GM21619 (cell line): ENCODE results near the gene SPACDR.
"Not testable (repeated sequence)": the region's sequence is repeated elsewhere in the genome, so short reads cannot be mapped to it uniquely, and the experiment has no call there.

Experiments
- ATAC-seq: cut with Tn5 transposase; IDR thresholded peaks from one replicate; pipeline ENCODE4 v1.9.1; 2021; ENCODE audit not compliant: unreplicated experiment

SPACDR gene

GRCh38 chr7:100466653-100467605, 2.9 kb upstream of the SPACDR start:
- ATAC-seq, result no peak

- ATAC-seq, result no peak
Measured at GRCh38 chr7:100465702-100466311, 1.7 kb upstream of the SPACDR start.

- ATAC-seq, result no peak
Measured at GRCh38 chr7:100465299-100465698, 1.2 kb upstream of the SPACDR start.

- ATAC-seq, result no peak
Measured at GRCh38 chr7:100464791-100465190, 731 bp upstream of the SPACDR start.

- no peak for ATAC-seq
Measured at GRCh38 chr7:100457033-100457432, 7.0 kb downstream of the SPACDR start.

GRCh38 chr7:100456562-100456961, 7.5 kb downstream of the SPACDR start:
- no peak for ATAC-seq

- ATAC-seq, result no peak
Measured at GRCh38 chr7:100455206-100455605, 8.9 kb downstream of the SPACDR start.

GRCh38 chr7:100453854-100454253, 10.2 kb downstream of the SPACDR start:
- ATAC-seq, result not testable (repeated sequence)

GRCh38 chr7:100452513-100452912, 11.5 kb downstream of the SPACDR start:
- no peak for ATAC-seq

GRCh38 chr7:100449190-100449795, 14.8 kb downstream of the SPACDR start:
- no peak for ATAC-seq

GRCh38 chr7:100447363-100447762, 16.7 kb downstream of the SPACDR start:
- ATAC-seq, result not testable (repeated sequence)

GRCh38 chr7:100446040-100446439, 18.0 kb downstream of the SPACDR start:
- ATAC-seq, result no peak

- no peak for ATAC-seq
Measured at GRCh38 chr7:100444311-100445278, 19.5 kb downstream of the SPACDR start.

- ATAC-seq, result no peak
Measured at GRCh38 chr7:100443096-100443840, 20.8 kb downstream of the SPACDR start.

- ATAC-seq, result no peak
Measured at GRCh38 chr7:100441641-100442535, 22.2 kb downstream of the SPACDR start.

- not testable (repeated sequence) for ATAC-seq
Measured at GRCh38 chr7:100439244-100439643, 24.8 kb downstream of the SPACDR start.

- ATAC-seq, result not testable (repeated sequence)
Measured at GRCh38 chr7:100438731-100439130, 25.3 kb downstream of the SPACDR start.

GRCh38 chr7:100438172-100438571, 25.9 kb downstream of the SPACDR start:
- no peak for ATAC-seq
